ENCODE measurements around the gene CSF2RB. TPM values are rescaled to one million over a fixed set of nuclear protein-coding genes. Genes with fewer than 3 reads are reported as not detected.

CSF2RB gene
- 10 to 100 TPM in 2 of 4 donors, 1 to 10 TPM in 2; 5.7 to 14.3 (median 10.8) TPM for total RNA-seq

GRCh38 chr22:36913427-36914389 is at the start of gene CSF2RB:
Gene CSF2RB (plus strand): TSS chr22:36913628. CDS start chr22:36922208, 8,580 bp downstream.
- H3K9me3 ChIP-seq = peaks cover 0 to 4% (median 0%) of the 10 kb centered on the region in 4 donors
- DNase-seq (ENCODE audit: low spot score in 2 of 2) = peak in 1 of 2 donors; percentile 34
- H3K4me3 ChIP-seq = peak within 1 kb of the TSS in 3 of 4 donors; percentile 11 to 45 (median 25)
- H3K4me1 ChIP-seq = peaks cover 0 to 17% (median 6%) of the 10 kb centered on the region in 4 donors
- 57 to 72% methylated on average over 18 of the region's 18 CpGs for WGBS, 2 donors
- no peaks in the 10 kb centered on the region for H3K36me3 ChIP-seq
- H3K27me3 ChIP-seq = no peaks in the 10 kb centered on the region
- H3K27ac ChIP-seq = peak within 1 kb of the TSS in 3 of 4 donors; percentile 54 to 70 (median 65)
- TF ChIP-seq POLR2A (IDR thresholded peaks at IDR 0.05) = no peak
- TF ChIP-seq EP300 (IDR thresholded peaks at IDR 0.05) = peak in 1 of 2 donors; percentile 24

- Histone ChIP-seq H3K27ac (no peak overlapping the region), H3K4me1 (peaks cover 0 to 6% (median 0%) of the 10 kb centered on the region in 4 donors), H3K4me3 (no peak overlapping the region), H3K27me3 (no peaks in the 10 kb centered on the region), H3K9me3 (no peaks in the 10 kb centered on the region), H3K36me3 (no peaks in the 10 kb centered on the region)
- TF ChIP-seq EP300 (IDR thresholded peaks at IDR 0.05) (no peak), CTCF (IDR thresholded peaks at IDR 0.05) (no peak), POLR2A (IDR thresholded peaks at IDR 0.05) (no peak)
- 91% methylated on average over 6 of the region's 6 CpGs for WGBS, 2 donors
- DNase-seq (ENCODE audit: low spot score in 2 of 2) = no peak
Observed at GRCh38 chr22:36863979-36864378, 49.4 kb upstream of the CSF2RB start.

GRCh38 chr22:36864454-36865215 is 48.8 kb upstream of the CSF2RB start:
- peaks cover 0 to 6% (median 0%) of the 10 kb centered on the region in 4 donors for H3K4me1 ChIP-seq
- WGBS, 2 donors = 71 to 78% methylated on average over 14 of the region's 14 CpGs
- H3K36me3 ChIP-seq = no peaks in the 10 kb centered on the region
- H3K27ac ChIP-seq = no peak overlapping the region
- no peak for DNase-seq (ENCODE audit: low spot score in 2 of 2)
- no peak for TF ChIP-seq CTCF (IDR thresholded peaks at IDR 0.05)
- TF ChIP-seq EP300 (IDR thresholded peaks at IDR 0.05) = no peak
- no peak for TF ChIP-seq POLR2A (IDR thresholded peaks at IDR 0.05)
- no peaks in the 10 kb centered on the region for H3K9me3 ChIP-seq
- no peaks in the 10 kb centered on the region for H3K27me3 ChIP-seq
- no peak overlapping the region for H3K4me3 ChIP-seq

GRCh38 chr22:36865346-36865745 is 48.1 kb upstream of the CSF2RB start:
- Histone ChIP-seq H3K27me3 (no peaks in the 10 kb centered on the region), H3K9me3 (no peaks in the 10 kb centered on the region), H3K4me3 (no peak overlapping the region), H3K36me3 (no peaks in the 10 kb centered on the region), H3K4me1 (peaks cover 0 to 6% (median 0%) of the 10 kb centered on the region in 4 donors), H3K27ac (no peak overlapping the region)
- TF ChIP-seq CTCF (IDR thresholded peaks at IDR 0.05) = no peak
- no peak for DNase-seq (ENCODE audit: low spot score in 2 of 2)
- WGBS, 2 donors = 21 to 28% methylated on average over 13 of the region's 13 CpGs

- Histone ChIP-seq H3K4me1 (no peaks in the 10 kb centered on the region), H3K27me3 (no peaks in the 10 kb centered on the region), H3K27ac (no peak overlapping the region), H3K36me3 (no peaks in the 10 kb centered on the region), H3K4me3 (no peak overlapping the region), H3K9me3 (no peaks in the 10 kb centered on the region)
- 69 to 80% methylated on average over 5 of the region's 5 CpGs for WGBS, 2 donors
- TF ChIP-seq CTCF (IDR thresholded peaks at IDR 0.05) = no peak
- no peak for TF ChIP-seq EP300 (IDR thresholded peaks at IDR 0.05)
- no peak for TF ChIP-seq POLR2A (IDR thresholded peaks at IDR 0.05)
- no peak for DNase-seq (ENCODE audit: low spot score in 2 of 2)
Observed at GRCh38 chr22:36867695-36868094, 45.7 kb upstream of the CSF2RB start.

Measured in tibial nerve (tissue), 4 donors.